Endothelial cell of umbilical vein (primary cell): ENCODE data around the gene CNTF. TPM values are rescaled to one million over a fixed set of nuclear protein-coding genes. Genes with fewer than 3 reads are reported as not detected.

ENCODE experiments used
- BruUV-seq: library from RNA; stranded (reverse); fragments of 400-500 nt; replicated peaks from 2 replicates; lab custom pipeline; 2021; lab: Mats Ljungman, UMichigan
- CTCF ChIA-PET: fragments of 300-600, 350-600 bp; sonication (Branson Sonifier 250); formaldehyde crosslinking; loops from one replicate; lab custom pipeline; 2021; ENCODE audit warnings: antibody characterized with exemption, inconsistent platforms; lab: Charles Lee
- POLR2A ChIA-PET: fragments of 300-600, 350-600 bp; sonication (Branson Sonifier 250); formaldehyde crosslinking; loops from one replicate; lab custom pipeline; 2021; ENCODE audit warnings: antibody characterized with exemption, inconsistent platforms; lab: Charles Lee
- DNase-seq: peaks from one replicate; pipeline ENCODE4 v3.0.0-alpha.2; 2011; ENCODE audit warnings: low read depth, low spot score
- FAIRE-seq: peaks from 2 replicates; lab custom pipeline; 2011; peaks lifted over from hg19 to GRCh38; lab: Jason Lieb, UNC
- H2AFZ ChIP-seq: 2 replicates; pipeline ENCODE4 v1.6.0; 2012; ENCODE audit warnings: low read depth, low read length, control low read depth, inconsistent platforms
- H3K27ac ChIP-seq: 2 replicates; pipeline ENCODE4 v1.5.1; 2011; ENCODE audit warnings: low read depth, mild to moderate bottlenecking, control low read depth, low read length, moderate library complexity; ENCODE audit not compliant: insufficient read depth
- H3K27me3 ChIP-seq, 2 experiments: 2 replicates each; pipeline versions ENCODE4 v1.6.0 to v1.6.1; 2011; ENCODE audit warnings: low read length in 2 of 2, mixed read lengths in 1 of 2; ENCODE audit not compliant: control insufficient read depth in 2 of 2, insufficient read depth in 2 of 2
- H3K36me3 ChIP-seq, 2 experiments: 2 replicates in 1 of 2; 3 replicates in 1 of 2; pipeline ENCODE4 v1.5.1; 2011; ENCODE audit warnings: low read length in 2 of 2, mild to moderate bottlenecking in 1 of 2, moderate library complexity in 1 of 2; ENCODE audit not compliant: control insufficient read depth in 2 of 2, insufficient read depth in 2 of 2; ENCODE audit errors: extremely low read depth in 1 of 2
- H3K4me1 ChIP-seq: 3 replicates; pipeline ENCODE4 v1.5.1; 2011; ENCODE audit warnings: mild to moderate bottlenecking, low read length; ENCODE audit not compliant: control insufficient read depth, insufficient read depth; ENCODE audit errors: extremely low read depth
- H3K4me2 ChIP-seq: 2 replicates; pipeline ENCODE4 v1.6.1; 2011; ENCODE audit warnings: low read length, control low read depth, mixed read lengths; ENCODE audit not compliant: insufficient read depth
- H3K4me3 ChIP-seq, 3 experiments: fragments of 200-600 bp in 1 of 3; sonication (generic), shearing (Covaris generic) in 1 of 3; replicated peaks in 1 of 3; 2 replicates each; pipeline ENCODE4 v1.5.1; 2011 to 2016; ENCODE audit warnings: control low read depth in 3 of 3, low read length in 3 of 3, mild to moderate bottlenecking in 2 of 3, inconsistent platforms in 1 of 3, low read depth in 1 of 3, moderate library complexity in 1 of 3; ENCODE audit not compliant: insufficient read depth in 1 of 3
- H3K79me2 ChIP-seq: 2 replicates; pipeline ENCODE4 v1.6.0; 2012; ENCODE audit warnings: low read length, inconsistent platforms; ENCODE audit not compliant: control insufficient read depth, insufficient read depth
- H3K9ac ChIP-seq: replicated peaks from 2 replicates; pipeline ENCODE3; 2011; ENCODE audit warnings: low read length, control low read depth; ENCODE audit not compliant: insufficient read depth; ENCODE audit errors: extremely low read depth
- H3K9me1 ChIP-seq: replicated peaks from 3 replicates; pipeline ENCODE4 v1.6.0; 2011; ENCODE audit warnings: mild to moderate bottlenecking, low read length; ENCODE audit not compliant: control insufficient read depth, insufficient read depth; ENCODE audit errors: extremely low read depth
- H3K9me3 ChIP-seq: replicated peaks from 2 replicates; pipeline ENCODE4 v1.5.1; 2012; ENCODE audit warnings: low read length, inconsistent platforms; ENCODE audit not compliant: control insufficient read depth, insufficient read depth
- H4K20me1 ChIP-seq: replicated peaks from 2 replicates; pipeline ENCODE3; 2011; ENCODE audit warnings: mild to moderate bottlenecking, low read length; ENCODE audit not compliant: control insufficient read depth, insufficient read depth; ENCODE audit errors: extremely low read depth
- EZH2 ChIP-seq: IDR thresholded peaks from 2 replicates; pipeline ENCODE4 v1.6.1; 2012; ENCODE audit warnings: borderline replicate concordance, low read depth, mild to moderate bottlenecking, moderate library complexity, low read length, inconsistent platforms; ENCODE audit not compliant: severe bottlenecking
- FOS ChIP-seq: IDR thresholded peaks from 2 replicates; pipeline ENCODE4 v1.6.1; 2011; ENCODE audit warnings: mild to moderate bottlenecking, low read length, moderate library complexity, borderline replicate concordance; ENCODE audit not compliant: insufficient read depth
- GATA2 ChIP-seq: IDR thresholded peaks from 2 replicates; pipeline ENCODE4 v1.7.0; 2011; ENCODE audit warnings: low read depth, mild to moderate bottlenecking, moderate library complexity, mixed read lengths, low read length; ENCODE audit not compliant: insufficient read length, insufficient read depth
- JUN ChIP-seq: IDR thresholded peaks from 2 replicates; pipeline ENCODE4 v1.6.1; 2011; ENCODE audit warnings: borderline replicate concordance, low read depth; ENCODE audit not compliant: insufficient read length, insufficient read depth
- MYC ChIP-seq: IDR thresholded peaks from one replicate; pipeline ENCODE4 v1.6.1; 2011; ENCODE audit warnings: mild to moderate bottlenecking, low read depth, low read length
- POLR2A ChIP-seq: IDR thresholded peaks from 2 replicates; pipeline ENCODE4 v1.6.1; 2012; ENCODE audit warnings: low read depth, mild to moderate bottlenecking, control low read depth, low read length
- POLR2AphosphoS5 ChIP-seq: IDR thresholded peaks from 2 replicates; pipeline ENCODE4 v1.6.1; 2012; ENCODE audit warnings: low read depth, mild to moderate bottlenecking, control low read depth, low read length, moderate library complexity; ENCODE audit not compliant: insufficient read depth
- dilution Hi-C: fragments of 300-500 bp; cut with MboI; formaldehyde crosslinking; loops from one replicate; pipeline ENCODE4 v1.15.0; 2019; ENCODE audit warnings: low sequenced_read_pairs; ENCODE audit not compliant: extremely low pct_ligation_motif_present
- intact Hi-C: fragments of 100-400 bp; cut with micrococcal nuclease; formaldehyde crosslinking; loops from one replicate; pipeline ENCODE4 v1.10.0; 2022
- polyA plus RNA-seq, 4 experiments: library from polyadenylated mRNA; depleted of rRNA in 3 of 4; stranded (reverse) in 3 of 4; unstranded in 1 of 4; fragments of >200 nt; gene quantifications; 2 replicates each; pipeline versions ENCODE4 v1.2.1 to v1.2.3, GENCODE V29; 2011 to 2012; ENCODE audit warnings: missing spikeins in 1 of 4
- total RNA-seq: library from RNA; stranded (reverse); gene quantifications from 2 replicates; pipeline ENCODE4 v1.2.3, GENCODE V29; 2021
- TF ChIP-seq, protein P1 (sequence below): IDR thresholded peaks from 2 replicates; pipeline ENCODE4 v1.6.1; 2011; ENCODE audit not compliant: insufficient read depth, insufficient read length
- TF ChIP-seq, protein P2 (sequence below), 2 donors: IDR thresholded peaks; 1 replicate in 1 of 2; 2 replicates in 1 of 2; pipeline ENCODE4 v1.5.1; 2011; ENCODE audit warnings: low read length in 2 of 2, mild to moderate bottlenecking in 2 of 2, moderate library complexity in 2 of 2, control low read depth in 1 of 2, inconsistent platforms in 1 of 2, low read depth in 1 of 2; ENCODE audit not compliant: insufficient read depth in 1 of 2; ENCODE audit errors: extremely low read depth in 1 of 2

CNTF gene
- total and polyA plus RNA-seq, 2 donors (not counting 3 experiments of a cell fraction or from before 2014, with no cell fraction given) = 0.84 to 3.3 TPM

DNA sequence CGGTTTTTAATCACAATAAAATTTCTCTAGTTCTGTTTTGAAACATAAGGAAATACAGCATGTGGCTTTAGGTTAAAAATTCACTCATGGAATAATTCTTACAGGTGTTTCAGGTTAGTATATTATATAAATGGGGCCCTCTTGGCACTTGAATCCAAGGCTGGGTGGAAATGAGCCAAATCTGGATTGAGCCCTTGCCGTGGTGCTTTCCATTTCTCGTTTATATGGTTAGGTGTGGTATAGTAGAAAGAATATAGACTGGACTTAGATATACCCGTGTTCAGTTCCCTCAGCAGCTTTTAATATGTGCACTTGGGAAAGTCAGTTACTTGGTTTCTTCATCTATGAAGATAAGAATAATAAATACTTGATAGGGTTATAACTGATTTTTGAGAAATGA lies 27.6 kb upstream of the CNTF start:
- FAIRE-seq = no peak
- POLR2A ChIA-PET = no interaction called here
- CTCF ChIA-PET = interaction anchor here (1.8 kb wide), 2 partner anchors 10 to 27 kb away, joined by 4 to 7 read pairs; no protein-coding TSS in a partner anchor
- no peaks in the 10 kb centered on the region for H3K4me1 ChIP-seq
- no peak overlapping the region for H3K4me2 ChIP-seq
- intact Hi-C loops = no loop called here
- peaks cover 0 to 4% of the 10 kb centered on the region in 2 experiments for H3K36me3 ChIP-seq
- H4K20me1 ChIP-seq = peaks cover 2% of the 10 kb centered on the region
- H3K27me3 ChIP-seq = no peaks in the 10 kb centered on the region
- dilution Hi-C loops = no loop called here
- H2AFZ ChIP-seq = no peak overlapping the region
- H3K79me2 ChIP-seq = peaks cover 91% of the 10 kb centered on the region
- no peaks in the 10 kb centered on the region for H3K9me3 ChIP-seq
- no peak overlapping the region for H3K9ac ChIP-seq
- TF ChIP-seq FOS = no peak
- TF ChIP-seq MYC = no peak
- no peak for TF ChIP-seq GATA2
- TF ChIP-seq, protein P1, sequence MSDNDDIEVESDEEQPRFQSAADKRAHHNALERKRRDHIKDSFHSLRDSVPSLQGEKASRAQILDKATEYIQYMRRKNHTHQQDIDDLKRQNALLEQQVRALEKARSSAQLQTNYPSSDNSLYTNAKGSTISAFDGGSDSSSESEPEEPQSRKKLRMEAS = no peak
- TF ChIP-seq POLR2AphosphoS5 = no peak
- TF ChIP-seq JUN = no peak
- TF ChIP-seq, protein P2, sequence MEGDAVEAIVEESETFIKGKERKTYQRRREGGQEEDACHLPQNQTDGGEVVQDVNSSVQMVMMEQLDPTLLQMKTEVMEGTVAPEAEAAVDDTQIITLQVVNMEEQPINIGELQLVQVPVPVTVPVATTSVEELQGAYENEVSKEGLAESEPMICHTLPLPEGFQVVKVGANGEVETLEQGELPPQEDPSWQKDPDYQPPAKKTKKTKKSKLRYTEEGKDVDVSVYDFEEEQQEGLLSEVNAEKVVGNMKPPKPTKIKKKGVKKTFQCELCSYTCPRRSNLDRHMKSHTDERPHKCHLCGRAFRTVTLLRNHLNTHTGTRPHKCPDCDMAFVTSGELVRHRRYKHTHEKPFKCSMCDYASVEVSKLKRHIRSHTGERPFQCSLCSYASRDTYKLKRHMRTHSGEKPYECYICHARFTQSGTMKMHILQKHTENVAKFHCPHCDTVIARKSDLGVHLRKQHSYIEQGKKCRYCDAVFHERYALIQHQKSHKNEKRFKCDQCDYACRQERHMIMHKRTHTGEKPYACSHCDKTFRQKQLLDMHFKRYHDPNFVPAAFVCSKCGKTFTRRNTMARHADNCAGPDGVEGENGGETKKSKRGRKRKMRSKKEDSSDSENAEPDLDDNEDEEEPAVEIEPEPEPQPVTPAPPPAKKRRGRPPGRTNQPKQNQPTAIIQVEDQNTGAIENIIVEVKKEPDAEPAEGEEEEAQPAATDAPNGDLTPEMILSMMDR (IDR thresholded peaks at IDR 0.05; ENCODE audit: extremely low read depth in 1 of 2, insufficient read depth in 1 of 2, low read depth in 1 of 2, low read length in 2 of 2) = no peak
- TF ChIP-seq POLR2A = no peak
- no peak for TF ChIP-seq EZH2
- no peaks in the 10 kb centered on the region for H3K9me1 ChIP-seq
- H3K27ac ChIP-seq = no peak overlapping the region
- DNase-seq = no peak
- no TSS peak for BruUV-seq
- H3K4me3 ChIP-seq = no peak overlapping the region
